NB4 (cell line): Measurements from ENCODE around the gene MMP21.

ENCODE experiments used
- CTCF ChIP-seq: IDR thresholded peaks from one replicate; pipeline ENCODE4 v1.5.1; 2012; ENCODE audit warnings: low read depth, low read length
- MAX ChIP-seq: IDR thresholded peaks from 2 replicates; pipeline ENCODE4 v1.6.1; 2011; ENCODE audit warnings: low read depth, low read length

- no peak for TF ChIP-seq CTCF
- no peak for TF ChIP-seq MAX
Measured at GRCh38 chr10:125757742-125758141, 17.9 kb downstream of the MMP21 start.
